Tibial nerve (tissue), 4 donors: Measurements from ENCODE around the gene BTBD19. TPM values are rescaled to one million over a fixed set of nuclear protein-coding genes. Genes with fewer than 3 reads are reported as not detected.
"Not testable (repeated sequence)": the region's sequence is repeated elsewhere in the genome, so short reads cannot be mapped to it uniquely, and the experiment has no call there.

Source experiments
- DNase-seq, 2 donors: peaks; one replicate each; pipeline ENCODE4 v3.0.0-alpha.2; 2019; ENCODE audit warnings: low spot score in 2 of 2
- H3K27ac ChIP-seq, 4 donors: fragments of 200-600 bp; sonication (generic) in 3 of 4; one replicate each; pipeline ENCODE4 v1.5.1; 2017 to 2019; ENCODE audit warnings: mild to moderate bottlenecking in 1 of 4
- H3K27me3 ChIP-seq, 2 donors: fragments of 200-600 bp; sonication (generic) in 1 of 2; one replicate each; pipeline versions ENCODE4 v1.5.1 to v1.6.0; 2017 to 2019
- H3K36me3 ChIP-seq, 3 donors: fragments of 200-600 bp; sonication (generic); one replicate each; pipeline ENCODE4 v1.5.1; 2018 to 2019
- H3K4me1 ChIP-seq, 4 donors: fragments of 200-600 bp; sonication (generic) in 3 of 4; one replicate each; pipeline ENCODE4 v1.5.1; 2017 to 2019
- H3K4me3 ChIP-seq, 4 donors: fragments of 200-600 bp; sonication (generic) in 3 of 4; one replicate each; pipeline ENCODE4 v1.5.1; 2017 to 2019; ENCODE audit warnings: mild to moderate bottlenecking in 1 of 4, moderate library complexity in 1 of 4
- H3K9me3 ChIP-seq, 4 donors: fragments of 200-600 bp; sonication (generic) in 3 of 4; one replicate each; pipeline ENCODE4 v1.5.1; 2017 to 2019
- CTCF ChIP-seq, 5 experiments: fragments of 200-600 bp in 3 of 5; fragments of 450-650 bp in 2 of 5; sonication (generic) in 3 of 5; IDR thresholded peaks; one replicate each; pipeline ENCODE4 v1.5.1; 2016 to 2019; ENCODE audit warnings: antibody characterized with exemption in 5 of 5, mild to moderate bottlenecking in 3 of 5, moderate library complexity in 2 of 5
- EP300 ChIP-seq, 2 donors: sonication (generic); formaldehyde crosslinking; IDR thresholded peaks; one replicate each; pipeline ENCODE4 v1.6.1; 2017; ENCODE audit warnings: antibody characterized with exemption in 2 of 2, mild to moderate bottlenecking in 1 of 2
- POLR2A ChIP-seq, 2 donors: fragments of 450-650 bp; IDR thresholded peaks; one replicate each; pipeline ENCODE4 v1.6.1; 2017; ENCODE audit warnings: antibody characterized with exemption in 2 of 2, mild to moderate bottlenecking in 2 of 2, moderate library complexity in 2 of 2
- WGBS, 2 donors: methylation state at CpG; one replicate each; pipeline ENCODE4 v1.1.5; 2018; 5-methylcytosine and 5-hydroxymethylcytosine counted together
- total RNA-seq, 4 donors: library from RNA; depleted of rRNA; stranded (reverse); fragments of >200 nt; gene quantifications; one replicate each; pipeline ENCODE4 v1.1.0, GENCODE V29; 2016

BTBD19 gene
- total RNA-seq, 4 donors from 2014 or later: 14.9 to 50.0 (median 25.5) TPM

DNA sequence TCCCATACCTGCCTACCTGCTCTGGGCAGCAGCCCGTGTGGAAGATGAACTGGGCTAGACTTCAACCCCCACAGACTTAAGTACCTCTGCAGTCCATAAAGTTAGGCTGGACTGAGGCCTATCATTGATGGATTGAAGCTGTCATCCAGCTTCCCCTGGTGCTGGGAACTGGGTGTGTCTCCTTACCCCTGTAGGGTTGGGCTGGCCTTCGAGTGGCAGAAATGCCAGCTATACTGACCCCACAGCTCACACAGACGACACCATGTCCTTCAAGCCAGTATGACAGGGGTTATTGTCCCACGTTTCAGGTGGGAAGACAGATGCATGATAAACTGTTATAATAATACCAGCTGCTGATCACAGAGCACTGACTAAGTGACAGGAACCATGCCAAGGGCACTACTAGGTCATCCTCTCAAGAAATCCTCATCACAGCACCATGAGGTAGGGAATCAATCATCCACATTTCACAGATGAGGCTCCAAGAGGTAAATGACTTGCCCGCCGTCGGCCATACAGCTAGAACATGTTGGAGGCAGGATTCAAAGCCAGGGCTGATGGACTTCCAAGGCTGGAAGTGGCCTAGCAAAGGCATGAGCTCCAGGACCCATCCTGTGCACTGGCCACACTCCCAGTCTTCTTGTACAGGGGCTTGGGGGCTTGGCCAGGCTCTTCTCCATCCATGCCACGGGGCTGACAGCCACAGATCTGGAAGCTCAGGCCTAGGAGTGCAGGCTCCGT, 20.0 kb upstream of the BTBD19 start, which contains the start of gene BEST4:
TSS of gene BEST4 (minus strand) at position 51 of the 741 bp plus-strand sequence. CDS start 465 bp downstream, outside the sequence.
- no peak within 1 kb of the TSS for H3K4me3 ChIP-seq
- WGBS, 2 donors: 82 to 84% methylated on average over 7 to 9 of the region's 9 CpGs
- no peaks in the 10 kb centered on the region for H3K27me3 ChIP-seq
- peaks cover 0 to 35% (median 21%) of the 10 kb centered on the region in 4 donors for H3K4me1 ChIP-seq
- no peak for DNase-seq
- no peaks in the 10 kb centered on the region for H3K36me3 ChIP-seq
- TF ChIP-seq POLR2A (IDR thresholded peaks at IDR 0.05) (no peak), CTCF (IDR thresholded peaks at IDR 0.05) (no peak), EP300 (IDR thresholded peaks at IDR 0.05) (no peak)
- H3K27ac ChIP-seq: peak within 1 kb of the TSS in 1 of 4 donors; percentile 75
- no peaks in the 10 kb centered on the region for H3K9me3 ChIP-seq

DNA sequence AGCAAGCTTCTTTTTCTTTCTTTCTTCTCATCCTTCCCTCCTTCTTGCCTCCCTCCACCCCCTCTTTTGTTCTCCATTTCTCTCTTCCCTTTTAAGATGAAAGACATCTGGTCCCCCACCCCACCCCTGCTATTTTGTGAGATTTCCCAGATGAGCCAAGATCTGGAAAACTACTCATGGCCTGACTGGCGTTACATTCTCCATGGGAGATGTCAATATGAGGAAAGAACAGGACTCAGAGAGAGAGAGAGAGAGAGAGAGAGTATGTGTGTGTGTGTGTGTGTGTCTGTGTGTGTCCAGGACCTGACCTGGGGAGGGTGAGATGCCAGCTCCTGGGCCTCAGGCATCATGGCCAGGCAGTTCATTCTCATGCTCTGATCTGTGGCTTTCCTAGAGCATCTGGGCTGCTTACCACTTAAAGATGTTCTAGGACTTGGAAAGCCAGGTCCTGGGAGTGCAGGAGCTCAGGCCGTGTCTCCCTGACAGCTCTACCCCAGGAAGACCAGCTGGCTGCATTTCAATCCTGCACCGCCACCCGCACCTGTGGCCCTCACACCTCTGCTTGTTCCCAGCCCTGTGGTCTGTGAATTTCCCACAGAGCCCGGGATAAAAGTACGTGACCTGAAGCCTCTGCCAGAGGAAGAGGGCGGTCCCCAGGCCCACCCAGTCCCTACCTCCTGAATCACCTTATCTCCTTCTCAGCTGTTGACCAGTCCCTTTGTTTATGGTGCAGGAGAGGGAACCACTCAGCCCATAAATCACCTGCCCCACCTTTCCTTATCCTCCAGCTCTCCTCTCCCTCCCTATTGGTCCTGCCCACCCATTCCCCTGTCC, 17.1 kb upstream of the BTBD19 start:
- TF ChIP-seq EP300 (IDR thresholded peaks at IDR 0.05): no peak
- no peak for TF ChIP-seq CTCF (IDR thresholded peaks at IDR 0.05)
- no peak for TF ChIP-seq POLR2A (IDR thresholded peaks at IDR 0.05)
- no peaks in the 10 kb centered on the region for H3K9me3 ChIP-seq
- H3K4me3 ChIP-seq: no peak overlapping the region
- H3K27ac ChIP-seq: no peak overlapping the region
- H3K36me3 ChIP-seq: no peaks in the 10 kb centered on the region
- WGBS, 2 donors: 65 to 67% methylated on average over 7 of the region's 7 CpGs
- H3K4me1 ChIP-seq: peaks cover 0 to 6% (median 0%) of the 10 kb centered on the region in 4 donors
- DNase-seq: no peak
- H3K27me3 ChIP-seq: no peaks in the 10 kb centered on the region

DNA sequence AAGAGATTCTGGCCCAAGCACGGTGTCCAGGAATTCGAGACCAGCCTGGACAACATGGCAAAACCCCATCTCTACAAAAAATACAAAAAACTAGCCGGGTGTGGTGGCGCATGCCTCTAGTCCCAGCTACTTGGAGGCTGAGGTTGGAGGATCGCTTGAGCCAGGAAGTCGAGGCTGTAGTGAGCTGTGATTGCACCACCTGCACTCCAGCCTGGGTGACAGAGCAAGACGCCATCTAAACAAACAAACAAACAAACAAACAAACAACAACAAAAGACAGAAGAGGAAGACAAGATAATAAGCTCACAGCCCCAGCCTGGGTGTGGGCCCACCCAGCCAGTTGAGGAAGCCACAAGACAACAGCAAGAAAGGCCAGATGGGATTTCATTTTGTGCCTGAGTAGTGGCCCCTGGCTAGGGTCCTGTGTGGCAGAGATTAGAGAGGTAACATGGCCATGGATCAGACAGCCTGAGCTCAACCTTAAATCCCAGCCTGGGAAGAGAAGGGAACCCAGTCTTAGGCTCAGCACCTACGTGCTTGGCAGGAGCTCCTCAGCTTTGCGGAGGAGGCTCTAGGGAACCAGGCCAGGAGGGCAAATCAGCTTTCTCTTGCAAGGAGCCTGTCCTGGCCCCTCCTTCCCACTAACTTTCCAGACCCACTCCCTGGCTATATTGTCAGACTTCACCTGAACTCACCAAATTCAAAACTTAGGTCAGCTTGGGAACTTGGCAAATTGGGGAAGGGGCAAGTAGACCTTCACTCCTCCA, 15.4 kb upstream of the BTBD19 start:
- no peaks in the 10 kb centered on the region for H3K27me3 ChIP-seq
- no peak for DNase-seq
- 83 to 87% methylated on average over 9 of the region's 9 CpGs for WGBS, 2 donors
- H3K9me3 ChIP-seq: no peaks in the 10 kb centered on the region
- H3K27ac ChIP-seq: no peak overlapping the region
- H3K4me1 ChIP-seq: no peaks in the 10 kb centered on the region
- H3K36me3 ChIP-seq: no peaks in the 10 kb centered on the region
- TF ChIP-seq POLR2A (IDR thresholded peaks at IDR 0.05): no peak
- no peak overlapping the region for H3K4me3 ChIP-seq

DNA sequence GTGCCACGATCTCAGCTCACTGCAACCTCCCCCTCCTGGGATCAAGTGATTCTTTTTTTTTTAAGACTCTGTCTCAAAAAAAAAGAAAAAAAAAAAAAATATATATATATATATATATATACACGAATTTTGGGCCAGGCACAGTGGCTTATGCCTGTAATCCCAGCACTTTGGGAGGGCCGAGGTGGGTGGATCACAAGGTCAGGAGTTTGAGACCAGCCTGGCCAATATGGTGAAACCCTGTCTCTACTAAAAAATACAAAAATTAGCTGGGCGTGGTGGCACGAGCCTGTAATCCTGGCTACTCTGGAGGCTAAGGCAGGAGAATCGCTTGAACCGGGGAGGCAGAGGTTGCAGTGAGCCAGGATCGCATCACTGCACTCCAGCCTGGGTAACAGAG, 10.4 kb upstream of the BTBD19 start:
- not testable (repeated sequence) for H3K9me3 ChIP-seq, H3K27me3 ChIP-seq, H3K36me3 ChIP-seq, H3K4me3 ChIP-seq
- DNase-seq: peak in 1 of 2 donors; percentile 10
- Histone ChIP-seq H3K4me1 (peaks cover 0 to 37% (median 24%) of the 10 kb centered on the region in 4 donors), H3K27ac (peak overlapping the region in 2 of 4 donors; percentile 98 to 100)
- WGBS, 2 donors: 65 to 72% methylated on average over 8 of the region's 8 CpGs

- DNase-seq: peak in 1 of 2 donors; percentile 11
- WGBS, 2 donors: 89% methylated on average over 10 of the region's 10 CpGs
- Histone ChIP-seq H3K36me3 (peaks cover 0 to 16% (median 0%) of the 10 kb centered on the region in 3 donors), H3K9me3 (no peaks in the 10 kb centered on the region), H3K27ac (peak overlapping the region; percentile 10 to 100 (median 98)), H3K4me1 (peaks cover 0 to 45% (median 24%) of the 10 kb centered on the region in 4 donors), H3K27me3 (no peaks in the 10 kb centered on the region), H3K4me3 (no peak overlapping the region)
- no peak for TF ChIP-seq POLR2A (IDR thresholded peaks at IDR 0.05)
- no peak for TF ChIP-seq CTCF (IDR thresholded peaks at IDR 0.05)
Measured at GRCh38 chr1:44798481-44799365, 9.6 kb upstream of the BTBD19 start.
